TTC549 (cell line): ENCODE measurements around the gene CDK14.

Source experiments
- FAIRE-seq: peaks from 2 replicates; lab custom pipeline; 2012; peaks lifted over from hg19 to GRCh38; lab: Jason Lieb, UNC

Gene CDK14

DNA sequence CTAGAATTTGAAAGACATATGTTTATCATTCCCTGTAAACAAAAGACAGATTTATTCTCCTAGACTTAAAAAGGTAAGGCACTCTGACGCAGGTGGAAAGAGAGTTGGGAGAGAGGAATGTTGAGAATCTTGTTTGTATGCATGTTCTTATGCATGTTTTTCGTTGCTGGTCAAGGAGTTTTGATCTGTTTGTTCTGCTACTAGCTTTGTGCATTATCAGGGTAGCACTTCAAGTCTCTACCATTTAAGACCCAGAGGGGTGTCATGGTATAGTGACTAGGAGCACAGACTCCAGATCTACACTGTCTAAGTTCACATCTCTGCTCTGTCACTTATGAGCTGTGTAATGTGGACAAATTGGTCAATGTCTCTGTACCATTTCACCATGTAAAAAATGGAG, 467.9 kb downstream of the CDK14 start:
- FAIRE-seq = no peak

GRCh38 chr7:91064938-91065337, 468.8 kb downstream of the CDK14 start:
- no peak for FAIRE-seq

GRCh38 chr7:91066627-91067026, 470.5 kb downstream of the CDK14 start:
- FAIRE-seq = no peak

DNA sequence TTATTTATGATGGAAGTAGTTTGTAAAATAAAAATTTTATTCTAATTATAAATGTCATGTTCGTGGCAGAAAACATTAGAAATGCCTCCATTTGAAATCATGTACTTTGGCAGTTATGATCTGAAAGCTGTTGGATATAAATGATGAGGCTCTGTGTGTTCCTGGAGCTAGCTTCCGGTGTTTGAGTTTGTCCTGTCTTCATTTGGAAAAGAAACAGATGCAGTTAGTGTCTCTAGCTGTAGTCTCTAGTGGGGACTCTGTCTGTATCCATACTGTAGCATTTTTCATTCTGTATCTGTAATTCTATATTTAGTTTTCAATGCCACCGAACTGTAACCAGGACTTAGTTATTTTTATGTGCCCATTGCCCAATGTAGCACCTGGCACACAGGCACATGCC, 471.1 kb downstream of the CDK14 start:
- FAIRE-seq = no peak

GRCh38 chr7:91068136-91068795, 472.1 kb downstream of the CDK14 start:
- FAIRE-seq = no peak

- no peak for FAIRE-seq
Observed at GRCh38 chr7:91069146-91069545, 473.0 kb downstream of the CDK14 start.

DNA sequence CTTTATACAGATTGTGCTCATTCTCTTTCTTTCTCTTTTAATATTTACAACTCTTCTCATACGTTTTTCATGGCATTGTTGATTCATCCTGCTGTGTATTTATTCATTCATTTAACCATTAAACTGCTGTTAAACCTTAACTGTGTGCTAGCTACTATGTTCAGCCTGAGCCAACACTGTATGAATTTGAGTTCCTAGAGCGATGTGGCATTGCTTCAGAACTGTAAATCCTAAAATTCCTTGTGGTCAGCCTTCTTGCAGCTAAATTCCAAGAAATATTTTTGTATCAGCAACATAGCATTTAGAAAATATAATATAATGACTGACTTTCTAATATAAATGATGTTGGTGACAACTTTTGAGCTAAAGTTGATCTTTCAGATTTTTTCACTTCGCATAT, 483.4 kb downstream of the CDK14 start:
- no peak for FAIRE-seq

- FAIRE-seq = no peak
Observed at GRCh38 chr7:91080351-91080750, 484.2 kb downstream of the CDK14 start.

- no peak for FAIRE-seq
Observed at GRCh38 chr7:91082038-91082437, 485.9 kb downstream of the CDK14 start.

DNA sequence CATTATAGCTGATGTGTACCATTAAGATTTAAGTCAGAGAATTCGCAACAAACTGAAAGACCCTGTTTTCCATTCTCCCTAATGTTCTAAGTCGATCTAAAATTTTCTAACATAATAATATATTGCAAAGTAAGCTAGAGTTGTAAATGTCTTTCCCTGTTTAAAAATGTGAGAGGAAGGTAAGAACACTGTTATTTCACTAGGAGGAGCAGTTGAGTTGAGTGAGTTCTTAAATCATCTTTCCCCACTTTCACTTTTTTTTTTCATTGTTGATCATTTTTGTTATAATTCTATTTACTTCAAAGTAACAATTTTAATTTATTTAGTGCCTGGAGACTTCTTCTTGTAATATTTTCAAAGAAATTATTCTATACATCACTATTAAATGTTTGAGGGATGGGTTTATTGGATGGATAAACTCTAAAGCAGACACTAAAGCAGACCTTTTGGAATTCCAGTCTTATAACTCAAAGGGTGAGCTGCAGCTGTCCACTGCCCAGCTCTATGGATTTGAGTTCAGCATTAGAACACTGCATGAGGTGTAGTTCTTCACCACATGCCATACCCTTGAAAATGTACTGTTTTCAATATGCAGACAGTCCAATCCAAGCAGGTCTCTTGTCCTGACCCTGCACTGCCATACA, 486.9 kb downstream of the CDK14 start:
- FAIRE-seq = peak; percentile 85

- no peak for FAIRE-seq
Observed at GRCh38 chr7:91083855-91084644, 487.9 kb downstream of the CDK14 start.

DNA sequence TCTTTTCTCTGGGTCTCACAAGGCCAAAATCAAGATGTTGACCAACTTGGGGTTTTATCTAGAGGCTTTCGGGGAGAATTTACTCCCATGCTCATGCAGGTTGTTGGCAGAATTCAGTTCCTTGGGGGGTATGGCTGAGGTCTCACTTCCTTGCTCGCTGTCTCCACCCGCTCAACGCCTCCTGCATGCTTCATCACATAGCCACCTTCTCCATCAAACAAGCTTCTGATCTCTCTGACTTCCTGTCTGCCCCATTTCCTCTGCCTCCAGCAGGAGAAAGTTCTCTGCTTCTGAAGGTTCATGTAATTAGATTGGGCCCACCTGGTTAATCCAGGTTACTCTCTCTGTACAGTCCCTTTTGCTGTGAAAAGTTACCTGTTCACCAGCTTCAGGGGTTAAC, 489.1 kb downstream of the CDK14 start:
- no peak for FAIRE-seq

DNA sequence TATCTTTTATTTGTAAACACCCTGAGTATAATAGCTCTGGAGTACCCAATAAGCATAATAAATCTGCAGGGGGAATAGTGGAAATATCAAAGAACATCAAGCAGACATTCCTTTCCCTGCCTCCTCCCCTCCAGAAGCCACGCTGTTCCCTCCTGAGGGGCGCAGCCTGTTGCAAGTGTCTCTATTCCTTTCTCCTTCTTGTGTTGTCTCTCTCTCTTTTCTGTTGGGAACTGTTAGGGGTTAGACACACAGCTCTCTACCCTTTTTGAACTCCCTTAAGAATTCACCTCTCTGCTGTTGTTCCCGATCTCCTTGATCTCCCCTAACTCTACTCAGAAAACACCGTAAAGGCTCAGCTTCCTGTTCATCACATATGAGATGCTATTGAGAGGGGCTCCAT, 490.1 kb downstream of the CDK14 start:
- no peak for FAIRE-seq

DNA sequence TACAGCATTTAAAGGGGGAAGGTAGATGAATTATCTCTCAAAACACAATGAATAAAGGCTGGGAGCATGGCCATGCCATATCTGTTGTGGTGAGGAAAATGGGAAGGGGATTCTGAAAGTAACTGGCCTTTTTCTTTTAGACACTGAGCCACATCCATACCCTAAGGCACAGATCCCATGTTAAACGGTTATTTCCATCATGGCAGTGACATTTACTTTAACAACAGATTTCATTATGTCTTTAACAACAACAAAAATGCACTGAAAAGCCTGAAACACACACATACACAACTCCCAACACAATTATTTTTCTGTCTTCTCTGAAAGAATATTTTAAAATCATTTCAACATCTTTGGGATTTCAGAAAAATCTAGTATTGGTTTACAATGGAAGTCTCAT, 492.0 kb downstream of the CDK14 start:
- no peak for FAIRE-seq

DNA sequence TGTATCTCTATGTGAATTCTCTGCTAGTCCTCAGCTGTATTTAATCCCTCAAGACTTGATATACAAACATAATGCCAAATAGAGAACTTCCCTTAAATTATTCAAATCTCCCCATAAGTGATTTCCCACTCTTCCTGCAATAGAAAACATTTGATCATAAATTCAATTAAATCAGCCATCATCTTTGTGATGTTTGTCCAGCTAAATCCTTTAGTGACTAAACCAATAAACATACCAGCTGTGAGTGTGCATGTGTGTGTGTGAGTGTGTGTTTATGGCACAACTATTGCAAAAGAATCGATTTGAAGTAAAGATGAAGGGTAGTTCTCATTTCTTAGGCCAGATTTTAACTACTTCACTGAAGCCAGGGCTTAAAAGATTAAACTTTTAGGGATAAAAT, 492.6 kb downstream of the CDK14 start:
- FAIRE-seq = no peak

GRCh38 chr7:91089382-91089963, 493.4 kb downstream of the CDK14 start:
- FAIRE-seq = no peak

- FAIRE-seq = no peak
Observed at GRCh38 chr7:91090684-91091083, 494.6 kb downstream of the CDK14 start.

DNA sequence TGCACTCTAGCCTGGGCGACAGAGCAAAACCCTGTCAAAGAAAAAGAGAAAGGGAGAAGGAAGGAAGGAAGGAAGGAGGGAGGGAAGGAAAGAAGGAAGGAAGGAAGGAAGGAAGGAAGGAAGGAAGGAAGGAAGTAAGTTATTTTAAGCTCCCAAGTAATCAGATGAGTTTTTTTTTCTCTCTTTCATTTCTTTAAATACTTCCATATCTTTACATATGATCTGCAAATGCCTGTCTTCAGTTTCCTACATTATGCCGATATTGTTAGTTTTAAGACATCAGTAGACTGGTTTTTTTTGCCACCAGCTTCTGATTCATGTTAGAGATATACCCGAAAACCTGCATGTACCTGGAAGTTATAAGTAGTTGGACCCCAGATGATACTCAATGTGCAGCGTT, 495.5 kb downstream of the CDK14 start:
- FAIRE-seq = no peak

DNA sequence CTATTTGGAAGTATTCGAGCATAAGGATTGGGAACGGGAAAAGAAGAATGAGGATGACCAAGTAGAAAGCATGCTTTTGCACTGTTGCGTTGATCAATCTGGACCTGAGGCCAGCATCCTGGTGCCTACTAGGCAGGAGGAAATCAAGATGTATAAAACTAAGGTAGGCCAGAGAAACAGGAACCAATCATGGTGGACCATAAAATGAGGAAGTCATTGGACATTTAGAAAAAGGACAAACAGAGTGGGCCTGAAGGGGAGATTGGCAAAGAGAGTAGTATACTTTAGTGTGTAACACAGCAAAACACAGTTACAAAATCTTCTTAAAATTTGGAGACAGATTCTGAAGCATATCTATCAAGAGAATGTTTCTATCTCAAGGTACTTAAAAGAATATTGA, 497.1 kb downstream of the CDK14 start:
- FAIRE-seq = no peak

DNA sequence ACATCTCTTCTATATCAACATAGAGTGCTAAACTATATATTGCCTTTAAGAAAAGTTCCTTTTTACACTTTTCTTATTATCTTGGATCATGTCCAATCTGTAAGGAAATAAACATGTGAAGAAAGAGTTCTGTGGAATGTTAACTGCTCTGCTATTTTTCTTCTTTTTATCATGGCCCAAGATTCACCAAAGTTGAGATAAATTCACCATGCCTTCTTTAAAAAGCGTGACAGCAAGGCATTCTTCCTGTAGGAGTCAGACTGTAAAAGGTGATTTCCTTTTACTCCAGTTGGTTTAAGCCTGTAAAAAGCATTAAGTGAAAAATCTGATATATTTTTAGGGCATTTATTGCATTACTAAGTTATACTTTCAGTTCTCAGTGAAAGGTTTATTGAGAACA, 502.4 kb downstream of the CDK14 start:
- no peak for FAIRE-seq

GRCh38 chr7:91103363-91103762, 507.2 kb downstream of the CDK14 start:
- FAIRE-seq = no peak

GRCh38 chr7:91107460-91107859, 511.3 kb downstream of the CDK14 start:
- FAIRE-seq = no peak

DNA sequence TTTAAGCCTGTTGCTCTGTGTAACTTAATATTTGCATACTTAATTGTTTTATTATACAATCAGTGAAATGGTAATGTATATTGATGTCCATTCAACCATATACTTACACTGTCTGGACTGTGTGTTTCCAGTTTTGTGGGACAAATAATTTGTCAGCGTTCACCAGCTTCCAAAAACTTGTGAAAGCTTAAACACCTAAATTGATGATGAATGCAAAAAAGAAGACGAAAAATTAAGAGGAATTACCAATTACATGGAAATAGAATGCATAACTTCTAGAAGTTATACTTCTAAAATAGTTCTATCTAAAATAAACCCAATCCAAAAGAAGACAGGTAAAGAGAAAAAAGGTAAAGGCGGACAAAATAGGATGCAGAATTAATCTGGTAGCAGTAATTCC, 513.1 kb downstream of the CDK14 start:
- no peak for FAIRE-seq
